GM18526 (cell line): ENCODE results near the gene PTTG1IP.

Experiments used
- POLR2A ChIP-seq: IDR thresholded peaks from 3 replicates; pipeline ENCODE4 v1.6.1; 2011; ENCODE audit not compliant: insufficient read length; ENCODE audit errors: extremely low read depth

PTTG1IP gene

GRCh38 chr21:44880405-44881197, 7.1 kb upstream of the PTTG1IP start:
- no peak for TF ChIP-seq POLR2A

- TF ChIP-seq POLR2A: no peak
Measured at GRCh38 chr21:44878053-44878982, 4.8 kb upstream of the PTTG1IP start.

GRCh38 chr21:44876849-44877575, 3.5 kb upstream of the PTTG1IP start:
- TF ChIP-seq POLR2A: no peak

GRCh38 chr21:44875316-44875700, 1.8 kb upstream of the PTTG1IP start:
- TF ChIP-seq POLR2A: no peak

- peak; percentile 53 for TF ChIP-seq POLR2A
Measured at GRCh38 chr21:44874497-44875315, 1.2 kb upstream of the PTTG1IP start.

GRCh38 chr21:44874240-44874496, 678 bp upstream of the PTTG1IP start:
- no peak for TF ChIP-seq POLR2A

GRCh38 chr21:44872649-44873355, 688 bp downstream of the PTTG1IP start:
- TF ChIP-seq POLR2A: no peak

GRCh38 chr21:44872323-44872648, 1.2 kb downstream of the PTTG1IP start:
- no peak for TF ChIP-seq POLR2A

GRCh38 chr21:44871576-44872269, 1.8 kb downstream of the PTTG1IP start:
- no peak for TF ChIP-seq POLR2A

GRCh38 chr21:44870748-44871495, 2.6 kb downstream of the PTTG1IP start:
- no peak for TF ChIP-seq POLR2A

GRCh38 chr21:44869781-44870747, 3.4 kb downstream of the PTTG1IP start:
- TF ChIP-seq POLR2A: no peak

GRCh38 chr21:44868707-44869106, 4.8 kb downstream of the PTTG1IP start:
- TF ChIP-seq POLR2A: no peak
